Measurements from ENCODE around the gene HSPB7. TPM values are rescaled to one million over a fixed set of nuclear protein-coding genes. Genes with fewer than 3 reads are reported as not detected.
A peak's percentile ranks its signal among the peaks of the same experiment; 100 is the strongest.
"Not testable (repeated sequence)": the region's sequence is repeated elsewhere in the genome, so short reads cannot be mapped to it uniquely, and the experiment has no call there.

HSPB7 gene
- total RNA-seq, 1 experiment from 2014 or later: not detected

- no peak for DNase-seq (ENCODE audit: unreplicated experiment)
- Mint-ChIP-seq H3K27ac (ENCODE audit: low read depth, unreplicated experiment) (no peak overlapping the region), H3K4me3 (ENCODE audit: unreplicated experiment) (no peak overlapping the region), H3K9me3 (ENCODE audit: unreplicated experiment) (no peaks in the 10 kb centered on the region), H3K4me1 (ENCODE audit: insufficient read depth, unreplicated experiment) (no peaks in the 10 kb centered on the region), H3K27me3 (ENCODE audit: insufficient read depth, unreplicated experiment) (peaks cover 30% of the 10 kb centered on the region), H3K36me3 (ENCODE audit: insufficient read depth, unreplicated experiment) (no peaks in the 10 kb centered on the region)
- intact Hi-C loops (cut with micrococcal nuclease): no loop called here
- no TSS peak for BruUV-seq (replicated peaks)
- POLR2A ChIA-PET: interaction anchor here (0.6 kb wide), 1 partner anchor 248 kb away, joined by 3 read pairs; no protein-coding TSS in a partner anchor
- TF ChIP-seq CTCF (IDR thresholded peaks at IDR 0.05; ENCODE audit: unreplicated experiment): no peak
- CTCF ChIA-PET: interaction anchor here (0.6 to 1.0 kb wide), 3 partner anchors 12 to 139 kb away, joined by 3 to 4 read pairs (median 3); partner anchors contain the start of gene FAM131C
Measured at GRCh38 chr1:16061266-16061665, 43.4 kb upstream of the HSPB7 start.

GRCh38 chr1:16058394-16059120, 40.7 kb upstream of the HSPB7 start:
- H3K36me3 Mint-ChIP-seq (ENCODE audit: insufficient read depth, unreplicated experiment); BruUV-seq (replicated peaks); H3K9me3 Mint-ChIP-seq (ENCODE audit: unreplicated experiment); POLR2A ChIA-PET; H3K4me3 Mint-ChIP-seq (ENCODE audit: unreplicated experiment); intact Hi-C loops (cut with micrococcal nuclease); H3K27ac Mint-ChIP-seq (ENCODE audit: low read depth, unreplicated experiment); DNase-seq (ENCODE audit: unreplicated experiment); H3K4me1 Mint-ChIP-seq (ENCODE audit: insufficient read depth, unreplicated experiment): not testable (repeated sequence)
- peaks cover 14% of the 10 kb centered on the region for H3K27me3 Mint-ChIP-seq (ENCODE audit: insufficient read depth, unreplicated experiment)
- CTCF ChIA-PET: interaction anchor here (0.6 kb wide), 1 partner anchor 187 kb away, joined by 3 read pairs; no protein-coding TSS in a partner anchor

- CTCF ChIA-PET: interaction anchor here (0.7 to 3.6 kb wide), 5 partner anchors 7 to 392 kb away, joined by 3 to 45 read pairs (median 3); no protein-coding TSS in a partner anchor
- not testable (repeated sequence) for H3K4me1 Mint-ChIP-seq (ENCODE audit: insufficient read depth, unreplicated experiment); H3K9me3 Mint-ChIP-seq (ENCODE audit: unreplicated experiment); H3K4me3 Mint-ChIP-seq (ENCODE audit: unreplicated experiment); DNase-seq (ENCODE audit: unreplicated experiment); H3K36me3 Mint-ChIP-seq (ENCODE audit: insufficient read depth, unreplicated experiment); BruUV-seq (replicated peaks); H3K27ac Mint-ChIP-seq (ENCODE audit: low read depth, unreplicated experiment)
- POLR2A ChIA-PET: interaction anchor here (1.4 kb wide), 1 partner anchor 18 kb away, joined by 5 read pairs; no protein-coding TSS in a partner anchor
- peaks cover 14% of the 10 kb centered on the region for H3K27me3 Mint-ChIP-seq (ENCODE audit: insufficient read depth, unreplicated experiment)
- intact Hi-C loops (cut with micrococcal nuclease): loop anchor here (2.0 kb wide), 1 partner anchor 265 kb away; no protein-coding TSS in a partner anchor
Measured at GRCh38 chr1:16057314-16057915, 39.6 kb upstream of the HSPB7 start.

- BruUV-seq (replicated peaks); H3K4me3 Mint-ChIP-seq (ENCODE audit: unreplicated experiment); H3K4me1 Mint-ChIP-seq (ENCODE audit: insufficient read depth, unreplicated experiment); H3K36me3 Mint-ChIP-seq (ENCODE audit: insufficient read depth, unreplicated experiment); H3K9me3 Mint-ChIP-seq (ENCODE audit: unreplicated experiment); H3K27ac Mint-ChIP-seq (ENCODE audit: low read depth, unreplicated experiment); DNase-seq (ENCODE audit: unreplicated experiment): not testable (repeated sequence)
- ChIA-PET CTCF (interaction anchor here (0.5 to 3.6 kb wide), 12 partner anchors 8 to 620 kb away, joined by 3 to 45 read pairs (median 3); partner anchors contain the start of genes CLCNKB and SRARP), POLR2A (interaction anchor here (0.6 to 1.4 kb wide), 2 partner anchors 19 to 262 kb away, joined by 3 to 5 read pairs; no protein-coding TSS in a partner anchor)
- intact Hi-C loops (cut with micrococcal nuclease): loop anchor here (1.0 to 2.0 kb wide), 2 partner anchors 47 to 264 kb away; no protein-coding TSS in a partner anchor
- H3K27me3 Mint-ChIP-seq (ENCODE audit: insufficient read depth, unreplicated experiment): peaks cover 14% of the 10 kb centered on the region
Measured at GRCh38 chr1:16056521-16056912, 38.7 kb upstream of the HSPB7 start.

- peak; percentile 93 for TF ChIP-seq CTCF (IDR thresholded peaks at IDR 0.05; ENCODE audit: unreplicated experiment)
- no peaks in the 10 kb centered on the region for H3K36me3 Mint-ChIP-seq (ENCODE audit: insufficient read depth, unreplicated experiment)
- peak; percentile 88 for DNase-seq (ENCODE audit: unreplicated experiment)
- H3K4me1 Mint-ChIP-seq (ENCODE audit: insufficient read depth, unreplicated experiment): peaks cover 5% of the 10 kb centered on the region
- peaks cover 9% of the 10 kb centered on the region for H3K27me3 Mint-ChIP-seq (ENCODE audit: insufficient read depth, unreplicated experiment)
- BruUV-seq (replicated peaks): no TSS peak
- no peak overlapping the region for H3K4me3 Mint-ChIP-seq (ENCODE audit: unreplicated experiment)
- ChIA-PET CTCF (interaction anchor here (0.5 to 3.6 kb wide), 22 partner anchors 9 to 619 kb away, joined by 3 to 45 read pairs (median 3); partner anchors contain the start of genes CLCNKB and SRARP), POLR2A (interaction anchor here (0.6 to 1.4 kb wide), 3 partner anchors 20 to 262 kb away, joined by 3 to 5 read pairs (median 3); no protein-coding TSS in a partner anchor)
- H3K27ac Mint-ChIP-seq (ENCODE audit: low read depth, unreplicated experiment): no peak overlapping the region
- intact Hi-C loops (cut with micrococcal nuclease): loop anchor here (1.0 to 2.0 kb wide), 2 partner anchors 47 to 263 kb away; no protein-coding TSS in a partner anchor
- H3K9me3 Mint-ChIP-seq (ENCODE audit: unreplicated experiment): no peaks in the 10 kb centered on the region
Measured at GRCh38 chr1:16055613-16056520, 38.0 kb upstream of the HSPB7 start.

All from MCF 10A (cell line).